Sigmoid colon (tissue), 7 donors: ENCODE measurements around the gene VEZF1. TPM values are rescaled to one million over a fixed set of nuclear protein-coding genes. Genes with fewer than 3 reads are reported as not detected.

Experiments
- DNase-seq: peaks from one replicate; pipeline ENCODE4 v3.0.0-alpha.2; 2019
- H3K27ac ChIP-seq, 4 donors: fragments of 200-600 bp; sonication (generic); one replicate each; pipeline ENCODE4 v1.5.1; 2016 to 2019; ENCODE audit warnings: mild to moderate bottlenecking in 1 of 4
- H3K27me3 ChIP-seq, 3 donors: fragments of 200-600 bp; sonication (generic); one replicate each; pipeline ENCODE4 v1.5.1; 2019; ENCODE audit warnings: mild to moderate bottlenecking in 1 of 3
- H3K36me3 ChIP-seq, 4 donors: fragments of 200-600 bp; sonication (generic); one replicate each; pipeline ENCODE4 v1.5.1; 2016 to 2019
- H3K4me1 ChIP-seq, 4 donors: fragments of 200-600 bp; sonication (generic); one replicate each; pipeline ENCODE4 v1.5.1; 2017 to 2019
- H3K4me3 ChIP-seq, 4 donors: fragments of 200-600 bp; sonication (generic); one replicate each; pipeline ENCODE4 v1.5.1; 2017 to 2019; ENCODE audit warnings: mild to moderate bottlenecking in 2 of 4, moderate library complexity in 1 of 4
- H3K9me3 ChIP-seq, 4 donors: fragments of 200-600 bp in 3 of 4; sonication (generic) in 3 of 4; one replicate each; pipeline versions ENCODE4 v1.5.1 to v1.6.1; 2013 to 2019
- CTCF ChIP-seq, 4 experiments: fragments of 450-650 bp in 3 of 4; fragments of 200-600 bp in 1 of 4; IDR thresholded peaks; one replicate each; pipeline ENCODE4 v1.5.1; 2016 to 2019; ENCODE audit warnings: antibody characterized with exemption in 4 of 4, mild to moderate bottlenecking in 3 of 4, moderate library complexity in 2 of 4
- EP300 ChIP-seq, 4 donors: sonication (generic); formaldehyde crosslinking; IDR thresholded peaks; one replicate each; pipeline ENCODE4 v1.6.1; 2017; ENCODE audit warnings: antibody characterized with exemption in 4 of 4
- POLR2A ChIP-seq, 2 donors: fragments of 450-650 bp; IDR thresholded peaks; one replicate each; pipeline ENCODE4 v1.6.1; 2016; ENCODE audit warnings: antibody characterized with exemption in 2 of 2, mild to moderate bottlenecking in 2 of 2, moderate library complexity in 2 of 2
- POLR2AphosphoS5 ChIP-seq, 4 donors: sonication (generic); formaldehyde crosslinking; IDR thresholded peaks; one replicate each; pipeline ENCODE4 v1.6.1; 2017; ENCODE audit warnings: antibody characterized with exemption in 4 of 4
- WGBS, 2 donors: extraction: QIAGEN DNeasy Blood & Tissue Kit; methylation state at CpG; one replicate each; pipeline ENCODE4 v1.1.7; 2013; 5-methylcytosine and 5-hydroxymethylcytosine counted together
- intact Hi-C: fragments of 100-400 bp; cut with DNase I; formaldehyde crosslinking; loops from one replicate; pipeline ENCODE4 v1.15.1; 2023
- polyA plus RNA-seq, 3 donors: library from polyadenylated mRNA; stranded (reverse); fragments of 200-250 nt; gene quantifications; one replicate each; pipeline ENCODE4 v1.2.3, GENCODE V29; 2013
- total RNA-seq, 4 donors: library from RNA; depleted of rRNA; stranded (reverse); fragments of >200 nt; gene quantifications; one replicate each; pipeline ENCODE4 v1.1.0, GENCODE V29; 2016
- donor health status: healthy with polysubstance abuse.
- donor health status: Bipolar disorder and iron deficiency.
- donor health status: healthy.

The VEZF1 gene
- total and polyA plus RNA-seq, 7 donors: 17.8 to 120 (median 99.8) TPM

GRCh38 chr17:57945996-57946797, 41.9 kb downstream of the VEZF1 start:
- H3K4me1 ChIP-seq: peaks cover 0 to 97% (median 94%) of the 10 kb centered on the region in 4 donors
- intact Hi-C loops: no loop called here
- no peaks in the 10 kb centered on the region for H3K27me3 ChIP-seq
- peak overlapping the region; percentile 13 to 45 (median 38) for H3K4me3 ChIP-seq
- H3K27ac ChIP-seq: peak overlapping the region; percentile 97 to 100 (median 99)
- WGBS, 2 donors: 15 to 16% methylated on average over 6 of the region's 6 CpGs
- no peak for TF ChIP-seq POLR2AphosphoS5 (IDR thresholded peaks at IDR 0.05)
- TF ChIP-seq EP300 (IDR thresholded peaks at IDR 0.05): no peak
- no peak for TF ChIP-seq CTCF (IDR thresholded peaks at IDR 0.05)
- no peak for TF ChIP-seq POLR2A (IDR thresholded peaks at IDR 0.05)
- no peaks in the 10 kb centered on the region for H3K36me3 ChIP-seq
- DNase-seq: no peak
- no peaks in the 10 kb centered on the region for H3K9me3 ChIP-seq

GRCh38 chr17:57944908-57945307, 43.1 kb downstream of the VEZF1 start:
- H3K36me3 ChIP-seq: no peaks in the 10 kb centered on the region
- peak; percentile 36 to 51 (median 47) for TF ChIP-seq POLR2AphosphoS5 (IDR thresholded peaks at IDR 0.05)
- TF ChIP-seq POLR2A (IDR thresholded peaks at IDR 0.05): no peak
- no peak for TF ChIP-seq CTCF (IDR thresholded peaks at IDR 0.05)
- TF ChIP-seq EP300 (IDR thresholded peaks at IDR 0.05): peak; percentile 19 to 74 (median 56)
- WGBS, 2 donors: 81 to 82% methylated on average over 6 of the region's 6 CpGs
- no peak overlapping the region for H3K4me3 ChIP-seq
- no peaks in the 10 kb centered on the region for H3K27me3 ChIP-seq
- no peaks in the 10 kb centered on the region for H3K9me3 ChIP-seq
- intact Hi-C loops: no loop called here
- DNase-seq: no peak
- peaks cover 0 to 97% (median 94%) of the 10 kb centered on the region in 4 donors for H3K4me1 ChIP-seq
- H3K27ac ChIP-seq: peak overlapping the region; percentile 97 to 100 (median 99)

- TF ChIP-seq POLR2AphosphoS5 (IDR thresholded peaks at IDR 0.05) (no peak), POLR2A (IDR thresholded peaks at IDR 0.05) (no peak), CTCF (IDR thresholded peaks at IDR 0.05) (no peak), EP300 (IDR thresholded peaks at IDR 0.05) (no peak)
- 79 to 80% methylated on average over 3 of the region's 3 CpGs for WGBS, 2 donors
- Histone ChIP-seq H3K9me3 (no peaks in the 10 kb centered on the region), H3K36me3 (no peaks in the 10 kb centered on the region), H3K4me1 (peaks cover 0 to 97% (median 94%) of the 10 kb centered on the region in 4 donors), H3K27me3 (no peaks in the 10 kb centered on the region), H3K4me3 (no peak overlapping the region), H3K27ac (peak overlapping the region; percentile 97 to 100 (median 99))
- intact Hi-C loops: no loop called here
- DNase-seq: no peak
Measured at GRCh38 chr17:57943645-57944044, 44.4 kb downstream of the VEZF1 start.

GRCh38 chr17:57943140-57943539, 44.9 kb downstream of the VEZF1 start:
- WGBS, 2 donors: 67 to 81% methylated on average over 6 of the region's 6 CpGs
- intact Hi-C loops: no loop called here
- Histone ChIP-seq H3K27ac (peak overlapping the region; percentile 97 to 100 (median 99)), H3K4me1 (peaks cover 0 to 97% (median 94%) of the 10 kb centered on the region in 4 donors), H3K27me3 (no peaks in the 10 kb centered on the region), H3K4me3 (no peak overlapping the region), H3K36me3 (no peaks in the 10 kb centered on the region), H3K9me3 (no peaks in the 10 kb centered on the region)
- TF ChIP-seq POLR2AphosphoS5 (IDR thresholded peaks at IDR 0.05) (peak; percentile 26 to 53 (median 43)), CTCF (IDR thresholded peaks at IDR 0.05) (no peak)
- no peak for DNase-seq
